Activated CD4-positive, alpha-beta T cell treated with anti-CD3 and anti-CD28 coated beads, Interleukin-2, amount 50 U/mL, for 1 hour (primary cell): Measurements from ENCODE around the gene CCDC136.
A peak's percentile ranks its signal among the peaks of the same experiment; 100 is the strongest.

Experiments used
- DNase-seq: peaks from one replicate; pipeline ENCODE4 v3.0.0-alpha.2; 2020

CCDC136 gene

GRCh38 chr7:128865996-128866877 is 74.5 kb downstream of the CCDC136 start:
- DNase-seq, result no peak

DNA sequence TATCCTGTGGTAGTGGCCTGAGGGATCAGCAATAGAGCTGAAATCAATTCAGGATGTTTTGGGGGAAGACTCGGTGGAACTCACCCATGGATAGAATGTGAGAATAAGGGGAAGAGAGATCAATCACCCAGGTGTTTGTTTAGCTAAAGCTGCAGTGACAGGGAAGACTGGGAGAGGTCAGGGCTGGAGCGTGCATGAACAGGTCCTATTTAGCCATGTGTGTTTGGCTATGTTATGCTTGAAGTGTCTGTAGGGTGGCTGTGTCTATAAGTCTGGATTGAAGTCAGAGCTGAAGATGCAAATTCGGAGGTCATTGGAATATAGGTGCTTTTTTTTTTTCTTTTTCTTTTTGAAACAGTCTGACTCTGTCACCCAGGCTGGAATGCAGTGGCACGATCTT is 75.5 kb downstream of the CCDC136 start:
- DNase-seq, result no peak

GRCh38 chr7:128867842-128868623 is 76.3 kb downstream of the CCDC136 start:
- DNase-seq, result no peak

DNA sequence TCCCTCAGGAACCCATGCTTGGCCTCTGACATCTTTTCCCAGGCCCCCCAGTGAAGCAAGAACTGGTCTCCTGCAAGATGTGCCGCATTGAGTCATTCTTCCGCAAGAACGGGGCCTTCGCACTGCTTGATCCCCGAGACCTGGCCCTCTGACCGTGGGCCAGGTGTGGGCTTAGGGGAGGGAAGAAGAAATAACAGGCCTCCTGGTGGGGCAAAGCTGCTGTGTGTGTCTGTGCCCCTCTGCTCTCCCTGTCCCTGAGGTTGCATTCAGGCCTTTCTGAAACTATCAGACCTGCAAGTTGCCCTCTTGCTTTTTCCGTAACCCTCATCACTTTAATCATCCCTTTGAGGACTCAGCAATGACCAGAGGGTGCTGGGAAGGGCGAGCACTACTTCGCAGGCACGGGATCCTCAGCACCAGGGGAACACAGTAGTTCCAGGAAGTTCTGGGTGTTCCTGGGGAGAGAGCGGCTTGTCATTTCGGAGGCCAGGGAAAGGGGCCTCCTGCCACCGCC is 76.9 kb downstream of the CCDC136 start:
- no peak for DNase-seq

GRCh38 chr7:128869138-128869943 is 77.6 kb downstream of the CCDC136 start:
- peak; percentile 39 for DNase-seq

GRCh38 chr7:128869944-128870285 is 78.1 kb downstream of the CCDC136 start:
- no peak for DNase-seq

GRCh38 chr7:128871050-128871449 is 79.3 kb downstream of the CCDC136 start:
- DNase-seq, result no peak
